Measurements from ENCODE around the gene TREX2. TPM values are rescaled to one million over a fixed set of nuclear protein-coding genes. Genes with fewer than 3 reads are reported as not detected.

TREX2 gene
- polyA plus RNA-seq, 1 donor from 2014 or later = not detected

DNA sequence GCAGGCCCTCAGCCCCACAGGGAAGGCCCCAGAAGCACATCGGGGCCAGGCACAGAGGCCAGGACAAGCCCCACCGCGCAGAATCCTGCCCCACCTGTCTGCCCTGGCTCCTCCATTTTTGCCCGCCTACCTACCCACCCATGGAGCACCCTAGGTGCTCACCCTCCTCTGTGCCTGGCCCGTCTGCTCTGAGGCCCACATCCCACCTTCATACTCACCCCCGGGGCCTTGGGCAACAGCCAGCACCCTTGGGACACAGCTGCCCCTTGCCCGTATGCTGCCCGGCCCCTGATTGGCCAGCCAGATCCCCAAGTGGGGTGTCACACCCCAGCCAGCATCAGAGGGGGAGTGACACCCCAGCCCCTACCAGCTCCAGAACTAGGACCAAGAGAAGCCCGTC lies 10.8 kb upstream of the TREX2 start:
- Histone ChIP-seq H3K27ac (ENCODE audit: low read length) (no peak overlapping the region), H2AFZ (ENCODE audit: low read depth, low read length) (no peak overlapping the region), H3K79me2 (replicated peaks; ENCODE audit: insufficient read depth, low read length) (no peaks in the 10 kb centered on the region), H3K4me2 (ENCODE audit: low read length) (no peak overlapping the region), H3K27me3 (ENCODE audit: insufficient read depth, low read depth, low read length) (no peaks in the 10 kb centered on the region), H4K20me1 (ENCODE audit: insufficient read depth) (no peaks in the 10 kb centered on the region), H3F3A (ENCODE audit: insufficient read depth, low read length, poor library complexity, severe bottlenecking) (no peaks in the 10 kb centered on the region), H3K9me3 (ENCODE audit: low read length) (no peaks in the 10 kb centered on the region), H3K9ac (ENCODE audit: low read length) (no peak overlapping the region), H3K9me2 (ENCODE audit: insufficient read depth, low read length) (no peaks in the 10 kb centered on the region), H3K36me3 (ENCODE audit: insufficient read depth, low read length) (no peaks in the 10 kb centered on the region), H3K4me3 (ENCODE audit: low read length) (no peak overlapping the region)
- TF ChIP-seq, protein P1, sequence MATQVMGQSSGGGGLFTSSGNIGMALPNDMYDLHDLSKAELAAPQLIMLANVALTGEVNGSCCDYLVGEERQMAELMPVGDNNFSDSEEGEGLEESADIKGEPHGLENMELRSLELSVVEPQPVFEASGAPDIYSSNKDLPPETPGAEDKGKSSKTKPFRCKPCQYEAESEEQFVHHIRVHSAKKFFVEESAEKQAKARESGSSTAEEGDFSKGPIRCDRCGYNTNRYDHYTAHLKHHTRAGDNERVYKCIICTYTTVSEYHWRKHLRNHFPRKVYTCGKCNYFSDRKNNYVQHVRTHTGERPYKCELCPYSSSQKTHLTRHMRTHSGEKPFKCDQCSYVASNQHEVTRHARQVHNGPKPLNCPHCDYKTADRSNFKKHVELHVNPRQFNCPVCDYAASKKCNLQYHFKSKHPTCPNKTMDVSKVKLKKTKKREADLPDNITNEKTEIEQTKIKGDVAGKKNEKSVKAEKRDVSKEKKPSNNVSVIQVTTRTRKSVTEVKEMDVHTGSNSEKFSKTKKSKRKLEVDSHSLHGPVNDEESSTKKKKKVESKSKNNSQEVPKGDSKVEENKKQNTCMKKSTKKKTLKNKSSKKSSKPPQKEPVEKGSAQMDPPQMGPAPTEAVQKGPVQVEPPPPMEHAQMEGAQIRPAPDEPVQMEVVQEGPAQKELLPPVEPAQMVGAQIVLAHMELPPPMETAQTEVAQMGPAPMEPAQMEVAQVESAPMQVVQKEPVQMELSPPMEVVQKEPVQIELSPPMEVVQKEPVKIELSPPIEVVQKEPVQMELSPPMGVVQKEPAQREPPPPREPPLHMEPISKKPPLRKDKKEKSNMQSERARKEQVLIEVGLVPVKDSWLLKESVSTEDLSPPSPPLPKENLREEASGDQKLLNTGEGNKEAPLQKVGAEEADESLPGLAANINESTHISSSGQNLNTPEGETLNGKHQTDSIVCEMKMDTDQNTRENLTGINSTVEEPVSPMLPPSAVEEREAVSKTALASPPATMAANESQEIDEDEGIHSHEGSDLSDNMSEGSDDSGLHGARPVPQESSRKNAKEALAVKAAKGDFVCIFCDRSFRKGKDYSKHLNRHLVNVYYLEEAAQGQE (IDR thresholded peaks at IDR 0.05; ENCODE audit: borderline replicate concordance) = no peak
- TF ChIP-seq CTCF (IDR thresholded peaks at IDR 0.05; ENCODE audit: poor library complexity, severe bottlenecking) = no peak
- no peak for TF ChIP-seq POLR2AphosphoS5 (IDR thresholded peaks at IDR 0.05)
- no peak for TF ChIP-seq EZH2 (IDR thresholded peaks at IDR 0.05; ENCODE audit: borderline replicate concordance, insufficient read depth, low read length, poor library complexity, severe bottlenecking)
- no peak for TF ChIP-seq TAF1 (IDR thresholded peaks at IDR 0.05; ENCODE audit: low read depth)
- no peak for TF ChIP-seq EP300 (conservative IDR thresholded peaks at IDR 0.05; ENCODE audit: poor library complexity, severe bottlenecking)
- no peak for TF ChIP-seq RAD21 (conservative IDR thresholded peaks at IDR 0.05)
- TF ChIP-seq SMC3 (conservative IDR thresholded peaks at IDR 0.05; ENCODE audit: poor library complexity) = no peak
- no peak for TF ChIP-seq MXI1 (conservative IDR thresholded peaks at IDR 0.05; ENCODE audit: poor library complexity, severe bottlenecking)

- Histone ChIP-seq H3K9me3 (ENCODE audit: low read length) (no peaks in the 10 kb centered on the region), H3K27me3 (ENCODE audit: insufficient read depth, low read depth, low read length) (no peaks in the 10 kb centered on the region), H4K20me1 (ENCODE audit: insufficient read depth) (no peaks in the 10 kb centered on the region), H3K4me2 (ENCODE audit: low read length) (no peak overlapping the region), H2AFZ (ENCODE audit: low read depth, low read length) (no peak overlapping the region), H3F3A (ENCODE audit: insufficient read depth, low read length, poor library complexity, severe bottlenecking) (no peaks in the 10 kb centered on the region), H3K27ac (ENCODE audit: low read length) (no peak overlapping the region), H3K36me3 (ENCODE audit: insufficient read depth, low read length) (no peaks in the 10 kb centered on the region), H3K9ac (ENCODE audit: low read length) (no peak overlapping the region), H3K4me3 (ENCODE audit: low read length) (no peak overlapping the region), H3K79me2 (replicated peaks; ENCODE audit: insufficient read depth, low read length) (no peaks in the 10 kb centered on the region), H3K9me2 (ENCODE audit: insufficient read depth, low read length) (no peaks in the 10 kb centered on the region)
- no peak for TF ChIP-seq CTCF (IDR thresholded peaks at IDR 0.05; ENCODE audit: poor library complexity, severe bottlenecking)
- TF ChIP-seq EZH2 (IDR thresholded peaks at IDR 0.05; ENCODE audit: borderline replicate concordance, insufficient read depth, low read length, poor library complexity, severe bottlenecking) = no peak
Measured at GRCh38 chrX:153456161-153456560, 10.3 kb upstream of the TREX2 start.
